K562 (cell line): ENCODE measurements around the gene CHMP2A. TPM values are rescaled to one million over a fixed set of nuclear protein-coding genes. Genes with fewer than 3 reads are reported as not detected.
A peak's percentile ranks its signal among the peaks of the same experiment; 100 is the strongest.

ENCODE experiments used
- ATAC-seq: fragments of 200-7000 bp; cut with Tn5 transposase; 3 replicates; pipeline ENCODE4 v1.9.1; 2020; ENCODE audit warnings: moderate library complexity
- BruUV-seq: library from RNA; stranded (reverse); fragments of 400-500 nt; replicated peaks from 2 replicates; lab custom pipeline; 2021; lab: Mats Ljungman, UMichigan
- CTCF ChIA-PET: fragments of 300-600 bp; formaldehyde crosslinking; extraction: SDS; loops from one replicate; lab custom pipeline; 2021; ENCODE audit warnings: low intra/inter-chr PET ratio; lab: Yijun Ruan, JAX
- POLR2A ChIA-PET: fragments of 300-600, 350-650 bp; sonication (Branson Sonifier 250); formaldehyde crosslinking; extraction: SDS; loops from one replicate; lab custom pipeline; 2021; ENCODE audit warnings: antibody characterized with exemption, inconsistent platforms; lab: Yijun Ruan, JAX
- DNase-seq, 4 experiments: peaks; one replicate each; pipeline versions ENCODE4 v3.0.0 to v3.0.0-alpha.2; 2011 to 2018; ENCODE audit warnings: low spot score in 3 of 4, mixed read lengths in 3 of 4; ENCODE audit errors: extremely low read depth in 1 of 4
- FAIRE-seq: peaks from 2 replicates; lab custom pipeline; 2011; peaks lifted over from hg19 to GRCh38; lab: Jason Lieb, UNC
- H2AFZ ChIP-seq: 2 replicates; pipeline ENCODE4 v1.6.0; 2011; ENCODE audit warnings: low read depth, low read length, control low read depth, inconsistent platforms
- H3K27ac ChIP-seq: fragments of 200-600 bp; 3 replicates; pipeline ENCODE4 v1.8.0; 2011; ENCODE audit warnings: low read depth, mild to moderate bottlenecking, control low read depth, inconsistent platforms, low read length, moderate library complexity, mixed read lengths; ENCODE audit errors: extremely low read depth
- H3K27me3 ChIP-seq, 2 experiments: fragments of 300-600 bp in 1 of 2; 2 replicates in 1 of 2; 3 replicates in 1 of 2; pipeline versions ENCODE4 v1.6.0 to v1.8.0; 2011; ENCODE audit warnings: inconsistent platforms in 2 of 2, low read length in 2 of 2, mild to moderate bottlenecking in 1 of 2, mixed read lengths in 1 of 2, moderate library complexity in 1 of 2; ENCODE audit not compliant: control insufficient read depth in 2 of 2, insufficient read depth in 2 of 2
- H3K36me3 ChIP-seq: fragments of 300-600 bp; 3 replicates; pipeline ENCODE4 v1.8.0; 2011; ENCODE audit warnings: mild to moderate bottlenecking, low read length, inconsistent platforms; ENCODE audit not compliant: control insufficient read depth, insufficient read depth
- H3K4me1 ChIP-seq, 2 experiments: fragments of 200-600 bp in 1 of 2; replicated peaks in 1 of 2; 2 replicates in 1 of 2; 3 replicates in 1 of 2; pipeline versions ENCODE4 v1.5.1 to v1.8.0; 2011; ENCODE audit warnings: inconsistent platforms in 2 of 2, low read length in 2 of 2, mild to moderate bottlenecking in 1 of 2, mixed read lengths in 1 of 2, moderate library complexity in 1 of 2; ENCODE audit not compliant: control insufficient read depth in 2 of 2, insufficient read depth in 2 of 2
- H3K4me2 ChIP-seq: 2 replicates; pipeline ENCODE4 v1.6.1; 2011; ENCODE audit warnings: low read length, control low read depth, inconsistent platforms, mixed read lengths; ENCODE audit not compliant: insufficient read depth
- H3K4me3 ChIP-seq: fragments of 200-600 bp; sonication (generic), shearing (Covaris generic); 2 replicates; pipeline ENCODE4 v1.5.1; 2016; ENCODE audit warnings: control low read depth, inconsistent platforms
- H3K79me2 ChIP-seq: fragments of 200-600 bp; 3 replicates; pipeline ENCODE4 v1.8.0; 2011; ENCODE audit warnings: low read length, inconsistent platforms; ENCODE audit not compliant: control insufficient read depth, insufficient read depth
- H3K9ac ChIP-seq, 2 experiments: 2 replicates each; pipeline versions ENCODE4 v1.6.0 to v1.6.1; 2011; ENCODE audit warnings: low read depth in 2 of 2, low read length in 2 of 2, control low read depth in 1 of 2, inconsistent platforms in 1 of 2, mild to moderate bottlenecking in 1 of 2, mixed read lengths in 1 of 2; ENCODE audit not compliant: insufficient read depth in 1 of 2
- H3K9me1 ChIP-seq: one replicate; pipeline ENCODE4 v1.6.0; 2011; ENCODE audit warnings: inconsistent platforms, mild to moderate bottlenecking, low read length, moderate library complexity; ENCODE audit not compliant: control insufficient read depth, insufficient read depth
- H3K9me3 ChIP-seq: replicated peaks from 2 replicates; pipeline ENCODE4 v1.5.1; 2011; ENCODE audit warnings: low read depth, low read length, inconsistent platforms; ENCODE audit not compliant: control insufficient read depth, insufficient read depth
- H4K20me1 ChIP-seq: replicated peaks from 2 replicates; pipeline ENCODE4 v1.6.1; 2011; ENCODE audit warnings: low read length, inconsistent platforms, mixed read lengths; ENCODE audit not compliant: control insufficient read depth, insufficient read depth
- DEAF1 ChIP-seq: fragments of 450-650 bp; formaldehyde crosslinking; IDR thresholded peaks from 2 replicates; pipeline ENCODE4 v1.4.0; 2020; ENCODE audit warnings: mild to moderate bottlenecking, moderate library complexity
- MAFG ChIP-seq: fragments of 450-650 bp; conservative IDR thresholded peaks from 2 replicates; pipeline ENCODE4 v1.6.1; 2016; ENCODE audit warnings: missing genetic modification characterization, missing compliant biosample characterization
- NCOA2 ChIP-seq, 2 experiments: fragments of 450-650 bp; IDR thresholded peaks; 2 replicates each; pipeline ENCODE4 v1.6.1; 2018; ENCODE audit warnings: mild to moderate bottlenecking in 2 of 2, moderate library complexity in 1 of 2; ENCODE audit not compliant: partially characterized antibody in 2 of 2
- PCBP2 ChIP-seq: fragments of 200-400 bp; formaldehyde crosslinking; IDR thresholded peaks from 2 replicates; pipeline ENCODE4 v1.6.1; 2018; ENCODE audit warnings: low read length, low read depth, mild to moderate bottlenecking, moderate library complexity; ENCODE audit not compliant: poor library complexity, severe bottlenecking
- SIN3A ChIP-seq, 2 experiments: fragments of 150-350 bp in 1 of 2; IDR thresholded peaks; 2 replicates each; pipeline ENCODE4 v1.6.1; 2011 to 2016; ENCODE audit warnings: borderline replicate concordance in 2 of 2, low read depth in 2 of 2, low read length in 2 of 2, mild to moderate bottlenecking in 2 of 2, moderate library complexity in 2 of 2; ENCODE audit not compliant: control insufficient read depth in 1 of 2
- ZMIZ1 ChIP-seq, 2 experiments: fragments of 150-350 bp in 1 of 2; IDR thresholded peaks; 2 replicates each; pipeline ENCODE4 v1.6.1; 2012 to 2016; ENCODE audit warnings: low read depth in 2 of 2, low read length in 2 of 2, mild to moderate bottlenecking in 1 of 2, moderate library complexity in 1 of 2
- ZNF143 ChIP-seq: sonication (generic); formaldehyde crosslinking; IDR thresholded peaks from 2 replicates; pipeline ENCODE4 v1.9.0; 2022; ENCODE audit warnings: mild to moderate bottlenecking, missing genetic modification reagents
- ZNF561 ChIP-seq: fragments of 450-650 bp; formaldehyde crosslinking; conservative IDR thresholded peaks from 2 replicates; pipeline ENCODE4 v1.4.0; 2020; ENCODE audit warnings: mild to moderate bottlenecking, moderate library complexity
- ZNF592 ChIP-seq: fragments of 450-650 bp; IDR thresholded peaks from 2 replicates; pipeline ENCODE4 v1.6.1; 2017; ENCODE audit warnings: antibody characterized with exemption, mild to moderate bottlenecking
- WGBS: fragments of 100-300 bp; shearing (Covaris generic); methylation state at CpG from one replicate; pipeline ENCODE4 v1.1.6; 2016; ENCODE audit warnings: low coverage, mixed read lengths; ENCODE audit not compliant: insufficient coverage; ENCODE audit errors: missing lambda C conversion rate; 5-methylcytosine and 5-hydroxymethylcytosine counted together
- in situ Hi-C: fragments of 300-500 bp; cut with MboI; formaldehyde crosslinking; loops from 4 replicates; pipeline ENCODE4 v1.15.0; 2018; ENCODE audit warnings: inconsistent platforms, mixed read lengths
- intact Hi-C: fragments of 100-400 bp; cut with micrococcal nuclease; formaldehyde crosslinking; loops from 2 replicates; pipeline ENCODE4 v1.14.2; 2022
- polyA plus RNA-seq, 8 experiments: library from polyadenylated mRNA; depleted of rRNA in 4 of 8; stranded (reverse) in 5 of 8; unstranded in 3 of 8; fragments of >200 nt; fragmentation: Nextera tagmentation in 2 of 8; fragmentation: Illumina TruSeq in 1 of 8; extraction: Ambion mirVana in 2 of 8; extraction: Trizol in 1 of 8; gene quantifications; 2 replicates each; pipeline versions ENCODE4 v1.2.1 to v1.2.3, GENCODE V29; 2011 to 2014; ENCODE audit warnings: inconsistent platforms in 1 of 8, missing spikeins in 1 of 8
- total RNA-seq, 7 experiments: library from RNA; depleted of rRNA in 6 of 7; stranded (reverse); fragments of >200 nt in 6 of 7; fragmentation: Illumina TruSeq in 2 of 7; extraction: Trizol in 2 of 7; gene quantifications; 2 replicates each; pipeline versions ENCODE4 v1.2.1 to v1.2.3, GENCODE V29; 2011 to 2021; ENCODE audit warnings: low replicate concordance in 1 of 7

CHMP2A gene
- total and polyA plus RNA-seq, 9 of the 15 experiments (the other 6 are each of a cell fraction or from before 2014, with no cell fraction given) = 57.6 to 159 (median 87.2) TPM

GRCh38 chr19:58516246-58516836 lies 38.6 kb downstream of the CHMP2A start:
- ChIA-PET CTCF (no interaction called here), POLR2A (interaction anchor here (1.0 kb wide), 1 partner anchor 34 kb away, joined by 4 read pairs; no protein-coding TSS in a partner anchor)
- no peak for ATAC-seq
- Histone ChIP-seq H3K4me1 (peaks cover 9 to 73% of the 10 kb centered on the region in 2 experiments), H3K9me3 (no peaks in the 10 kb centered on the region), H3K79me2 (peaks cover 55% of the 10 kb centered on the region), H4K20me1 (no peaks in the 10 kb centered on the region), H3K27me3 (no peaks in the 10 kb centered on the region), H3K27ac (no peak overlapping the region; the same call in 2 of the 3 replicates), H3K4me3 (no peak overlapping the region), H3K9ac (peak overlapping the region in 1 of 2 experiments; percentile 41; a peak in 1 of 4 replicates), H2AFZ (no peak overlapping the region), H3K36me3 (peaks cover 31% of the 10 kb centered on the region; the same call in 2 of the 3 replicates), H3K4me2 (no peak overlapping the region; the same call in 1 of the 2 replicates), H3K9me1 (peaks cover 5% of the 10 kb centered on the region)
- intact Hi-C loops = no loop called here
- in situ Hi-C loops = no loop called here
- WGBS = 85% methylated on average over 14 of the region's 25 CpGs
- no TSS peak for BruUV-seq
- no peak for TF ChIP-seq MAFG (tag)
- no peak for TF ChIP-seq ZNF143 (CRISPR knock-in tag)
- no peak for TF ChIP-seq NCOA2 (IDR thresholded peaks at IDR 0.05; ENCODE audit: partially characterized antibody in 2 of 2)
- TF ChIP-seq ZNF561 (CRISPR knock-in tag) = no peak
- TF ChIP-seq PCBP2 = no peak
- TF ChIP-seq SIN3A (IDR thresholded peaks at IDR 0.05; ENCODE audit: borderline replicate concordance in 2 of 2, control insufficient read depth in 1 of 2, low read depth in 2 of 2, low read length in 2 of 2) = no peak
- TF ChIP-seq ZMIZ1 (IDR thresholded peaks at IDR 0.05; ENCODE audit: low read depth in 2 of 2, low read length in 2 of 2) = no peak
- TF ChIP-seq DEAF1 = no peak
- no peak for TF ChIP-seq ZNF592
- DNase-seq = no peak
- FAIRE-seq = no peak
